ENCODE measurements around the gene MOGAT2.

- no peak for TF ChIP-seq YY1 (IDR thresholded peaks at IDR 0.05; ENCODE audit: insufficient read depth, insufficient read length)
- TF ChIP-seq ZNF274 (IDR thresholded peaks at IDR 0.05; ENCODE audit: low read depth, low read length), result no peak
These were observed 50.1 kb downstream of the MOGAT2 start for GRCh38 chr11:75767793-75768111.
